ENCODE measurements around the gene TTC33.
A peak's percentile ranks its signal among the peaks of the same experiment; 100 is the strongest.

The TTC33 gene

GRCh38 chr5:40675396-40676133, 80.2 kb downstream of the TTC33 start:
- no peak for DNase-seq (ENCODE audit: insufficient read length, low spot score)
- FAIRE-seq: no peak
- TF ChIP-seq PAX5 (IDR thresholded peaks at IDR 0.05; ENCODE audit: insufficient read depth, low read length, severe bottlenecking) (no peak), POLR2A (IDR thresholded peaks at IDR 0.05; ENCODE audit: low read depth, low read length) (no peak), TAF1 (IDR thresholded peaks at IDR 0.05; ENCODE audit: low read depth, low read length) (no peak), POLR2AphosphoS5 (IDR thresholded peaks at IDR 0.05; ENCODE audit: low read depth, low read length) (no peak), POU2F2 (IDR thresholded peaks at IDR 0.05; ENCODE audit: low read depth, low read length) (no peak; the same call in 1 of the 2 replicates), SPI1 (IDR thresholded peaks at IDR 0.05; ENCODE audit: low read depth, low read length) (no peak)

GRCh38 chr5:40674661-40675235, 81.0 kb downstream of the TTC33 start:
- TF ChIP-seq POLR2AphosphoS5 (IDR thresholded peaks at IDR 0.05; ENCODE audit: low read depth, low read length): no peak
- TF ChIP-seq PAX5 (IDR thresholded peaks at IDR 0.05; ENCODE audit: insufficient read depth, low read length, severe bottlenecking): no peak
- TF ChIP-seq POLR2A (IDR thresholded peaks at IDR 0.05; ENCODE audit: low read depth, low read length): no peak
- no peak for TF ChIP-seq TAF1 (IDR thresholded peaks at IDR 0.05; ENCODE audit: low read depth, low read length)
- no peak for TF ChIP-seq SPI1 (IDR thresholded peaks at IDR 0.05; ENCODE audit: low read depth, low read length)
- TF ChIP-seq POU2F2 (IDR thresholded peaks at IDR 0.05; ENCODE audit: low read depth, low read length): no peak

GRCh38 chr5:40672425-40672824, 83.3 kb downstream of the TTC33 start:
- no peak for FAIRE-seq

More at GRCh38 chr5:40674661-40675235, 81.0 kb downstream of the TTC33 start:
- FAIRE-seq: no peak
- DNase-seq (ENCODE audit: insufficient read length, low spot score): no peak

GRCh38 chr5:40669606-40670390, 86.0 kb downstream of the TTC33 start:
- TF ChIP-seq POLR2A (IDR thresholded peaks at IDR 0.05; ENCODE audit: low read depth, low read length) (no peak), SPI1 (IDR thresholded peaks at IDR 0.05; ENCODE audit: low read depth, low read length) (no peak), POLR2AphosphoS5 (IDR thresholded peaks at IDR 0.05; ENCODE audit: low read depth, low read length) (no peak), POU2F2 (IDR thresholded peaks at IDR 0.05; ENCODE audit: low read depth, low read length) (no peak), TAF1 (IDR thresholded peaks at IDR 0.05; ENCODE audit: low read depth, low read length) (no peak), PAX5 (IDR thresholded peaks at IDR 0.05; ENCODE audit: insufficient read depth, low read length, severe bottlenecking) (no peak)
- DNase-seq (ENCODE audit: insufficient read length, low spot score) (no peak), FAIRE-seq (no peak)

More at GRCh38 chr5:40672425-40672824, 83.3 kb downstream of the TTC33 start:
- no peak for DNase-seq (ENCODE audit: insufficient read length, low spot score)
- no peak for TF ChIP-seq TAF1 (IDR thresholded peaks at IDR 0.05; ENCODE audit: low read depth, low read length)
- peak; percentile 81 for TF ChIP-seq SPI1 (IDR thresholded peaks at IDR 0.05; ENCODE audit: low read depth, low read length)

- TF ChIP-seq SPI1 (IDR thresholded peaks at IDR 0.05; ENCODE audit: low read depth, low read length): no peak
- no peak for TF ChIP-seq TAF1 (IDR thresholded peaks at IDR 0.05; ENCODE audit: low read depth, low read length)
- no peak for TF ChIP-seq POLR2AphosphoS5 (IDR thresholded peaks at IDR 0.05; ENCODE audit: low read depth, low read length)
- TF ChIP-seq POU2F2 (IDR thresholded peaks at IDR 0.05; ENCODE audit: low read depth, low read length): no peak
- TF ChIP-seq POLR2A (IDR thresholded peaks at IDR 0.05; ENCODE audit: low read depth, low read length): no peak
- no peak for TF ChIP-seq PAX5 (IDR thresholded peaks at IDR 0.05; ENCODE audit: insufficient read depth, low read length, severe bottlenecking)
- DNase-seq (ENCODE audit: insufficient read length, low spot score) (no peak), FAIRE-seq (no peak)
Measured at GRCh38 chr5:40667161-40667663, 88.5 kb downstream of the TTC33 start.

GRCh38 chr5:40666657-40667056, 89.1 kb downstream of the TTC33 start:
- DNase-seq (ENCODE audit: insufficient read length, low spot score): no peak
- FAIRE-seq: no peak
- TF ChIP-seq POU2F2 (IDR thresholded peaks at IDR 0.05; ENCODE audit: low read depth, low read length): no peak
- TF ChIP-seq SPI1 (IDR thresholded peaks at IDR 0.05; ENCODE audit: low read depth, low read length): no peak
- no peak for TF ChIP-seq POLR2AphosphoS5 (IDR thresholded peaks at IDR 0.05; ENCODE audit: low read depth, low read length)
- no peak for TF ChIP-seq TAF1 (IDR thresholded peaks at IDR 0.05; ENCODE audit: low read depth, low read length)
- TF ChIP-seq POLR2A (IDR thresholded peaks at IDR 0.05; ENCODE audit: low read depth, low read length): no peak
- TF ChIP-seq PAX5 (IDR thresholded peaks at IDR 0.05; ENCODE audit: insufficient read depth, low read length, severe bottlenecking): no peak

GRCh38 chr5:40665635-40666298, 90.0 kb downstream of the TTC33 start:
- DNase-seq (ENCODE audit: insufficient read length, low spot score) (no peak), FAIRE-seq (no peak)
- no peak for TF ChIP-seq TAF1 (IDR thresholded peaks at IDR 0.05; ENCODE audit: low read depth, low read length)
- TF ChIP-seq POLR2A (IDR thresholded peaks at IDR 0.05; ENCODE audit: low read depth, low read length): no peak
- no peak for TF ChIP-seq POU2F2 (IDR thresholded peaks at IDR 0.05; ENCODE audit: low read depth, low read length)
- no peak for TF ChIP-seq POLR2AphosphoS5 (IDR thresholded peaks at IDR 0.05; ENCODE audit: low read depth, low read length)
- TF ChIP-seq PAX5 (IDR thresholded peaks at IDR 0.05; ENCODE audit: insufficient read depth, low read length, severe bottlenecking): no peak
- TF ChIP-seq SPI1 (IDR thresholded peaks at IDR 0.05; ENCODE audit: low read depth, low read length): no peak

GRCh38 chr5:40660751-40661150, 95.0 kb downstream of the TTC33 start:
- no peak for FAIRE-seq
- no peak for TF ChIP-seq POU2F2 (IDR thresholded peaks at IDR 0.05; ENCODE audit: low read depth, low read length)
- no peak for TF ChIP-seq SPI1 (IDR thresholded peaks at IDR 0.05; ENCODE audit: low read depth, low read length)
- TF ChIP-seq POLR2AphosphoS5 (IDR thresholded peaks at IDR 0.05; ENCODE audit: low read depth, low read length): no peak
- TF ChIP-seq POLR2A (IDR thresholded peaks at IDR 0.05; ENCODE audit: low read depth, low read length): no peak
- no peak for TF ChIP-seq TAF1 (IDR thresholded peaks at IDR 0.05; ENCODE audit: low read depth, low read length)
- no peak for TF ChIP-seq PAX5 (IDR thresholded peaks at IDR 0.05; ENCODE audit: insufficient read depth, low read length, severe bottlenecking)
- no peak for DNase-seq (ENCODE audit: insufficient read length, low spot score)

All from GM12891 (cell line).